PFSK-1 (cell line): ENCODE measurements around the gene SBSN.

ENCODE experiments used
- POLR2AphosphoS5 ChIP-seq: IDR thresholded peaks from 2 replicates; pipeline ENCODE4 v1.6.1; 2012; ENCODE audit warnings: low read depth, mild to moderate bottlenecking, control low read depth, low read length, moderate library complexity
- REST ChIP-seq, 2 experiments: IDR thresholded peaks; 2 replicates each; pipeline versions ENCODE4 v1.6.1 to v1.8.0; 2011 to 2012; ENCODE audit warnings: low read depth in 2 of 2, low read length in 2 of 2, control low read depth in 1 of 2, inconsistent platforms in 1 of 2, mild to moderate bottlenecking in 1 of 2, moderate library complexity in 1 of 2; ENCODE audit not compliant: insufficient read depth in 1 of 2

- TF ChIP-seq POLR2AphosphoS5, result no peak
- no peak for TF ChIP-seq REST (IDR thresholded peaks at IDR 0.05; ENCODE audit: insufficient read depth in 1 of 2, low read depth in 2 of 2, low read length in 2 of 2)
Measured at GRCh38 chr19:35497406-35497805, 30.7 kb downstream of the SBSN start.
